ENCODE measurements around the gene GRIP2. TPM values are rescaled to one million over a fixed set of nuclear protein-coding genes. Genes with fewer than 3 reads are reported as not detected.

GRIP2 gene
- total and polyA plus RNA-seq, 2 donors (not counting 1 experiment from before 2014, with no cell fraction given), result under 0.01 to 0.87 TPM

DNA sequence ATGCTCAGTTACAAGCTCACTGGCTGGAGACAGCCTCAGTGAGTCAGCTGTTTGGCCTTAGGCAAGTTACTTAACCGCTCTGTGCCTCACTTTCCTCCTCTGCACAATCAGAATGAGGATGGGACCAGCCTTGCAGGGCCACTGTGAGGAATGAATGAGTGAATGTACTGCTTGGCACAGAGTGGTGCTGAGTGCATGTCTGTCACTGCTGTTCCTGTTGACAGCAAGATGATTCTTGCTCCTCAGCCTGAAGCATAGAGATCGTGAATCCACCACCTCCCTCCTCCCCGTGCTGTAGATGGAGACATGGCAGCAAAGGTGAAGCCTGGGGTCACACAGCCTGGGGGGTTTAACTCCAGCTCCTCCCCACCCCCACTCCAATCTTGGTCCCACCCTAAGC lies 14.6 kb upstream of the GRIP2 start:
- H2AFZ ChIP-seq (ENCODE audit: low read length), result no peak overlapping the region
- H3K4me2 ChIP-seq (ENCODE audit: extremely low read depth, insufficient read depth, low read length), result no peak overlapping the region
- H3K36me3 ChIP-seq (ENCODE audit: control insufficient read depth, insufficient read depth, low read length), result no peaks in the 10 kb centered on the region
- no peaks in the 10 kb centered on the region for H3K4me1 ChIP-seq (ENCODE audit: control insufficient read depth, extremely low read depth, insufficient read depth, low read length)
- no peaks in the 10 kb centered on the region for H3K27me3 ChIP-seq (ENCODE audit: control insufficient read depth, insufficient read depth, low read length)
- TF ChIP-seq, protein P1, sequence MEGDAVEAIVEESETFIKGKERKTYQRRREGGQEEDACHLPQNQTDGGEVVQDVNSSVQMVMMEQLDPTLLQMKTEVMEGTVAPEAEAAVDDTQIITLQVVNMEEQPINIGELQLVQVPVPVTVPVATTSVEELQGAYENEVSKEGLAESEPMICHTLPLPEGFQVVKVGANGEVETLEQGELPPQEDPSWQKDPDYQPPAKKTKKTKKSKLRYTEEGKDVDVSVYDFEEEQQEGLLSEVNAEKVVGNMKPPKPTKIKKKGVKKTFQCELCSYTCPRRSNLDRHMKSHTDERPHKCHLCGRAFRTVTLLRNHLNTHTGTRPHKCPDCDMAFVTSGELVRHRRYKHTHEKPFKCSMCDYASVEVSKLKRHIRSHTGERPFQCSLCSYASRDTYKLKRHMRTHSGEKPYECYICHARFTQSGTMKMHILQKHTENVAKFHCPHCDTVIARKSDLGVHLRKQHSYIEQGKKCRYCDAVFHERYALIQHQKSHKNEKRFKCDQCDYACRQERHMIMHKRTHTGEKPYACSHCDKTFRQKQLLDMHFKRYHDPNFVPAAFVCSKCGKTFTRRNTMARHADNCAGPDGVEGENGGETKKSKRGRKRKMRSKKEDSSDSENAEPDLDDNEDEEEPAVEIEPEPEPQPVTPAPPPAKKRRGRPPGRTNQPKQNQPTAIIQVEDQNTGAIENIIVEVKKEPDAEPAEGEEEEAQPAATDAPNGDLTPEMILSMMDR (conservative IDR thresholded peaks at IDR 0.05 in 1 of 2, IDR thresholded peaks at IDR 0.05 in 1 of 2; ENCODE audit: low read depth in 1 of 2, low read length in 2 of 2), result no peak
- TF ChIP-seq EZH2 (IDR thresholded peaks at IDR 0.05; ENCODE audit: low read length, missing control alignments), result no peak
- H3K27ac ChIP-seq (ENCODE audit: insufficient read depth, low read length), result no peak overlapping the region
- H3K9me3 ChIP-seq (ENCODE audit: control insufficient read depth, insufficient read depth, low read depth, low read length), result no peaks in the 10 kb centered on the region
- H3K4me3 ChIP-seq (replicated peaks in 1 of 4; ENCODE audit: control extremely low read depth in 1 of 4, insufficient read depth in 1 of 4, low read depth in 3 of 4, low read length in 4 of 4), result no peak overlapping the region
- H4K20me1 ChIP-seq (ENCODE audit: control insufficient read depth, extremely low read depth, insufficient read depth, low read length), result no peaks in the 10 kb centered on the region
- DNase-seq (ENCODE audit: low read depth in 2 of 2), result no peak
- no peaks in the 10 kb centered on the region for H3K79me2 ChIP-seq (ENCODE audit: control insufficient read depth, insufficient read depth, low read length)
- H3K9ac ChIP-seq (ENCODE audit: insufficient read depth, low read length), result no peak overlapping the region

DNA sequence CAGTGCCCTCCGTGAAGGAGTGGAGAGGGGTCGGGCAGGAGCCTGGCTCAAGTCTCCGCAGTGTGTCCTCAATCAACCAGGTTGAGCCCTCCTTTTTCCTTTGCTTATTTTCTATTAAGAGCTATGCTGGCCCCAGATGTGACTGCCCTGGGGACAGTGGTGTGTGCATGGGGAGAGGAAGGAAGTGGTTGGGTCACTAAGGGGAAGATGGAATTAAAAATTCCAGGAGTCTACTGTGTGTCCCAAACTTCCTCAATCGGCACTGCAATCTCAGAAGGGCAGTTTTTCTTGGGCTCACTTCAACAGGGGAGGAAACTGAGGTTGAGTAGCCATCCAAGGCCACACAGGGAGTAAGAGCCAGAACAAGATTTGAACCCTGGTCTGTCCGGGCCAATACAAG lies 13.7 kb upstream of the GRIP2 start:
- TF ChIP-seq EZH2 (IDR thresholded peaks at IDR 0.05; ENCODE audit: low read length, missing control alignments), result no peak
- TF ChIP-seq, protein P1 (conservative IDR thresholded peaks at IDR 0.05 in 1 of 2, IDR thresholded peaks at IDR 0.05 in 1 of 2; ENCODE audit: low read depth in 1 of 2, low read length in 2 of 2), result no peak
- Histone ChIP-seq H3K9ac (ENCODE audit: insufficient read depth, low read length) (no peak overlapping the region), H4K20me1 (ENCODE audit: control insufficient read depth, extremely low read depth, insufficient read depth, low read length) (no peaks in the 10 kb centered on the region), H2AFZ (ENCODE audit: low read length) (no peak overlapping the region), H3K4me2 (ENCODE audit: extremely low read depth, insufficient read depth, low read length) (no peak overlapping the region), H3K36me3 (ENCODE audit: control insufficient read depth, insufficient read depth, low read length) (no peaks in the 10 kb centered on the region), H3K27ac (ENCODE audit: insufficient read depth, low read length) (no peak overlapping the region), H3K4me3 (replicated peaks in 1 of 4; ENCODE audit: control extremely low read depth in 1 of 4, insufficient read depth in 1 of 4, low read depth in 3 of 4, low read length in 4 of 4) (no peak overlapping the region), H3K27me3 (ENCODE audit: control insufficient read depth, insufficient read depth, low read length) (no peaks in the 10 kb centered on the region), H3K4me1 (ENCODE audit: control insufficient read depth, extremely low read depth, insufficient read depth, low read length) (no peaks in the 10 kb centered on the region), H3K9me3 (ENCODE audit: control insufficient read depth, insufficient read depth, low read depth, low read length) (no peaks in the 10 kb centered on the region), H3K79me2 (ENCODE audit: control insufficient read depth, insufficient read depth, low read length) (no peaks in the 10 kb centered on the region)
- no peak for DNase-seq (ENCODE audit: low read depth in 2 of 2)

DNA sequence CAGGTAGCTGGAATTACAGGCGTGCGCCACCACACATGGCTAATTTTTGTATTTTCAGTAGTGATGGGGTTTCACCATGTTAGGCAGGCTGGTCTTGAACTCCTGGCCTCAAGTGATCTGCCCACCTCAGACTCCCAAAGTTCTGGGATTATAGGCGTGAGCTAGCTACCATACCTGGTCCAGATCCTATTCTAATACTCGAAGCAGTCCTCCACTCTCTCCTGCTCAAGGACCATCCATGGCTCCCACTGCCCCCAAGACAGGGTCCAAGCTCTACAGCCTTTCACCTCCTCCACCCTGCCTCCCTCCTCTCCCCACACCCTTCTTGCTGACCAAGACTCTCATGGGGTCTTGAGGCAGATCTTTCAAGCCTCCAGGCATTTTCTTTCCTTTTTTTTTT lies 12.6 kb upstream of the GRIP2 start:
- H3K9me3 ChIP-seq (ENCODE audit: control insufficient read depth, insufficient read depth, low read depth, low read length), result no peaks in the 10 kb centered on the region
- no peak overlapping the region for H2AFZ ChIP-seq (ENCODE audit: low read length)
- H3K4me2 ChIP-seq (ENCODE audit: extremely low read depth, insufficient read depth, low read length), result no peak overlapping the region
- no peaks in the 10 kb centered on the region for H4K20me1 ChIP-seq (ENCODE audit: control insufficient read depth, extremely low read depth, insufficient read depth, low read length)
- no peak for DNase-seq (ENCODE audit: low read depth in 2 of 2)
- no peak overlapping the region for H3K9ac ChIP-seq (ENCODE audit: insufficient read depth, low read length)
- H3K27me3 ChIP-seq (ENCODE audit: control insufficient read depth, insufficient read depth, low read length), result no peaks in the 10 kb centered on the region
- no peaks in the 10 kb centered on the region for H3K4me1 ChIP-seq (ENCODE audit: control insufficient read depth, extremely low read depth, insufficient read depth, low read length)
- H3K79me2 ChIP-seq (ENCODE audit: control insufficient read depth, insufficient read depth, low read length), result no peaks in the 10 kb centered on the region
- no peak for TF ChIP-seq EZH2 (IDR thresholded peaks at IDR 0.05; ENCODE audit: low read length, missing control alignments)
- TF ChIP-seq, protein P1 (conservative IDR thresholded peaks at IDR 0.05 in 1 of 2, IDR thresholded peaks at IDR 0.05 in 1 of 2; ENCODE audit: low read depth in 1 of 2, low read length in 2 of 2), result no peak
- H3K27ac ChIP-seq (ENCODE audit: insufficient read depth, low read length), result no peak overlapping the region
- no peak overlapping the region for H3K4me3 ChIP-seq (replicated peaks in 1 of 4; ENCODE audit: control extremely low read depth in 1 of 4, insufficient read depth in 1 of 4, low read depth in 3 of 4, low read length in 4 of 4)
- H3K36me3 ChIP-seq (ENCODE audit: control insufficient read depth, insufficient read depth, low read length), result no peaks in the 10 kb centered on the region
